HepG2 (cell line): ENCODE measurements around the gene SRCIN1. TPM values are rescaled to one million over a fixed set of nuclear protein-coding genes. Genes with fewer than 3 reads are reported as not detected.

Source experiments
- ATAC-seq: fragments of 200-7000 bp; cut with Tn5 transposase; 3 replicates; pipeline ENCODE4 v1.9.1; 2020; ENCODE audit warnings: mild to moderate bottlenecking, moderate library complexity
- BruUV-seq: library from RNA; stranded (reverse); fragments of 400-500 nt; replicated peaks from 2 replicates; lab custom pipeline; 2021; lab: Mats Ljungman, UMichigan
- CTCF ChIA-PET: fragments of 300-600 bp; formaldehyde crosslinking; extraction: SDS; loops from one replicate; lab custom pipeline; 2021; ENCODE audit warnings: low total read pairs, inconsistent platforms, low intra/inter-chr PET ratio; lab: Yijun Ruan, JAX
- POLR2A ChIA-PET: fragments of 350-600 bp; sonication (Branson Sonifier 250); formaldehyde crosslinking; loops from one replicate; lab custom pipeline; 2020; ENCODE audit warnings: antibody characterized with exemption, inconsistent platforms; lab: Yijun Ruan, JAX
- DNase-seq: peaks from one replicate; pipeline ENCODE4 v3.0.0-alpha.2; 2015; ENCODE audit warnings: low spot score
- FAIRE-seq: peaks from 3 replicates; lab custom pipeline; 2011; peaks lifted over from hg19 to GRCh38; lab: Jason Lieb, UNC
- H2AFZ ChIP-seq: one replicate; pipeline ENCODE4 v1.6.1; 2011; ENCODE audit warnings: low read length, inconsistent platforms
- H3K27ac ChIP-seq: fragments of 300-600 bp; 3 replicates; pipeline ENCODE4 v1.8.0; 2011; ENCODE audit warnings: mixed run types, mild to moderate bottlenecking, mixed read lengths, low read length, inconsistent platforms; ENCODE audit not compliant: insufficient read depth; ENCODE audit errors: extremely low read length
- H3K27me3 ChIP-seq, 2 experiments: fragments of 200-600 bp in 1 of 2; 2 replicates in 1 of 2; 3 replicates in 1 of 2; pipeline versions ENCODE4 v1.6.0 to v1.8.0; 2011; ENCODE audit warnings: low read length in 2 of 2, mild to moderate bottlenecking in 2 of 2, moderate library complexity in 2 of 2, inconsistent platforms in 1 of 2; ENCODE audit not compliant: insufficient read depth in 2 of 2, control insufficient read depth in 1 of 2
- H3K36me3 ChIP-seq, 2 experiments: fragments of 200-600 bp in 1 of 2; replicated peaks in 1 of 2; 2 replicates in 1 of 2; 3 replicates in 1 of 2; pipeline versions ENCODE4 v1.5.1 to v1.8.0; 2011; ENCODE audit warnings: low read length in 2 of 2, inconsistent platforms in 1 of 2; ENCODE audit not compliant: insufficient read depth in 2 of 2, control insufficient read depth in 1 of 2
- H3K4me1 ChIP-seq: 2 replicates; pipeline ENCODE4 v1.5.1; 2012; ENCODE audit warnings: low read length, inconsistent platforms; ENCODE audit not compliant: insufficient read depth
- H3K4me2 ChIP-seq: 2 replicates; pipeline ENCODE4 v1.6.0; 2011; ENCODE audit warnings: low read depth, low read length, inconsistent platforms
- H3K4me3 ChIP-seq, 3 experiments: fragments of 200-600 bp in 1 of 3; sonication (generic), shearing (Covaris generic) in 1 of 3; replicated peaks in 1 of 3; 2 replicates each; pipeline ENCODE4 v1.5.1; 2011 to 2016; ENCODE audit warnings: low read length in 3 of 3, inconsistent platforms in 2 of 3, low read depth in 2 of 3, mild to moderate bottlenecking in 2 of 3, control low read depth in 1 of 3, mixed read lengths in 1 of 3; ENCODE audit not compliant: insufficient read depth in 1 of 3
- H3K79me2 ChIP-seq: one replicate; pipeline ENCODE4 v1.6.1; 2011; ENCODE audit warnings: low read length, inconsistent platforms; ENCODE audit not compliant: insufficient read depth
- H3K9ac ChIP-seq: 2 replicates; pipeline ENCODE4 v1.6.0; 2011; ENCODE audit warnings: mild to moderate bottlenecking, low read depth, low read length, inconsistent platforms; ENCODE audit not compliant: insufficient read depth
- H3K9me3 ChIP-seq: 2 replicates; pipeline ENCODE4 v1.5.1; 2012; ENCODE audit warnings: mild to moderate bottlenecking, low read length
- H4K20me1 ChIP-seq: 2 replicates; pipeline ENCODE4 v1.6.0; 2011; ENCODE audit warnings: inconsistent platforms, mild to moderate bottlenecking, low read length, moderate library complexity; ENCODE audit not compliant: insufficient read depth
- EZH2 ChIP-seq: conservative IDR thresholded peaks from 2 replicates; pipeline ENCODE4 v1.6.1; 2012; ENCODE audit warnings: mild to moderate bottlenecking, low read depth, low read length, moderate library complexity
- ISL2 ChIP-seq: sonication (generic); formaldehyde crosslinking; IDR thresholded peaks from 2 replicates; pipeline ENCODE4 v1.5.0; 2020; ENCODE audit warnings: missing genetic modification reagents
- ZBTB7A ChIP-seq: sonication (generic); formaldehyde crosslinking; IDR thresholded peaks from 2 replicates; pipeline ENCODE4 v1.8.0; 2022; ENCODE audit warnings: mild to moderate bottlenecking, missing genetic modification reagents
- ZNF652 ChIP-seq: IDR thresholded peaks from 2 replicates; pipeline ENCODE4 v1.6.1; 2016; ENCODE audit warnings: low read depth, borderline replicate concordance
- WGBS: methylation state at CpG from one replicate; pipeline ENCODE4 v1.1.6; 2017; ENCODE audit warnings: low lambda C conversion rate; 5-methylcytosine and 5-hydroxymethylcytosine counted together
- in situ Hi-C: cut with HindIII; loops from 2 replicates; pipeline ENCODE4 v1.10.0; 2017; ENCODE audit warnings: low pct_unique_long_range_greater_than_20kb; ENCODE audit not compliant: extremely low pct_ligation_motif_present
- intact Hi-C: fragments of 100-400 bp; cut with micrococcal nuclease; formaldehyde crosslinking; loops from one replicate; pipeline ENCODE4 v1.10.0; 2022; ENCODE audit not compliant: unreplicated experiment
- polyA plus RNA-seq, 8 experiments: library from polyadenylated mRNA; depleted of rRNA in 3 of 8; stranded (reverse) in 7 of 8; unstranded in 1 of 8; fragments of >200 nt; fragmentation: Illumina TruSeq in 4 of 8; extraction: Trizol in 4 of 8; gene quantifications; 2 replicates each; pipeline versions ENCODE4 v1.2.1 to v1.2.3, GENCODE V29; 2011 to 2016; ENCODE audit warnings: low read depth in 4 of 8, missing spikeins in 1 of 8, mixed read lengths in 1 of 8; ENCODE audit not compliant: insufficient read depth in 1 of 8
- total RNA-seq, 5 experiments: library from RNA; depleted of rRNA; stranded (reverse); fragments of >200 nt; fragmentation: Illumina TruSeq; extraction: Trizol; gene quantifications; 2 replicates each; pipeline ENCODE4 v1.2.3, GENCODE V29; 2016; ENCODE audit warnings: low read depth in 1 of 5
- TF ChIP-seq, protein P1 (sequence below): sonication (generic); formaldehyde crosslinking; IDR thresholded peaks from 2 replicates; pipeline ENCODE4 v1.5.0; 2020; ENCODE audit warnings: mild to moderate bottlenecking, missing genetic modification reagents, borderline replicate concordance
- TF ChIP-seq, protein P2 (sequence below): sonication (generic); formaldehyde crosslinking; IDR thresholded peaks from 2 replicates; pipeline ENCODE4 v1.5.0; 2020; ENCODE audit warnings: mild to moderate bottlenecking, missing genetic modification reagents, borderline replicate concordance

Gene SRCIN1
- total and polyA plus RNA-seq, 2 of the 13 experiments (the other 11 are each of a cell fraction or from before 2014, with no cell fraction given), result 1.2 to 9.6 TPM

DNA sequence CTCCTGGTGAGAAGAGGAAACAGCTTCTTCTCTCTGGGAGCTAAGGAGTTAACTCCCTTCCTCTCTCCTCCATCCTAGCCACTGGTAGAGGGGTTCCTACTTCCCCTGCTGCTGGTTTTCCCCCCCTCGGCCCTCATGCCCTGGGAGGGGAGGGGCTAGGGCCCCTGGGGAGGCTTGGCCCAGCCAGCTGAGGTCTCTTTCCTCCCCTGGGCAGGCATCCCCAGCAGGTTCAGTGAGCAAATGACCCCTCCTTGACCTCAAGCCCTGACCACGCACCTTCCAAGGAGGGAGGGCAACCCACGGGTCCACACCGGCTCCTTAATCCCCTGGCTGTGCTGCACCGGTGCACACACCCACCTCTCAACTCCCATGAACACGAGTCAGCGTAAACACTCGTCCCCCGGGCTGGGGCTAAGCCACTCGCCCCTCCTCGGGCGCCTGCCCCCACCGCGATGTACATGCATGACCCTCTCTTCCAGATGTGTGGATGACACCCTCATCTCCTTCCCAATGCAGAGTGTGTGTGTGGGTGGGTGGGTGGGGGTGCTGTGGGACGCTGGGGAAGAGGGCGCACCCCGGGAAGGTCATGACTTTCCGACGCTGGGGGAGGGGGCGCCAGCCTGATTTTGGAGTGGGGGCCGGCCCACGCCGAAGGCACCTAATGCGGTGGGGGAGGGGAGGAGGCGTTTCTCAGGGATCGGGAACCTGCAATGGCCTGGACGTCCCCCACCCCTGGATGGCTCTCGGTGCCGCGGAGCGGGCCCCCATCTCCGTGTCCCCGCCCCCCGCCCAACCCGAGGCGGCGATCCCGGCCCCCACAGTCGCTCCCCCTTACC lies 33.7 kb downstream of the SRCIN1 start:
- intact Hi-C loops (no loop called here), in situ Hi-C loops (no loop called here)
- CTCF ChIA-PET, result no interaction called here
- Histone ChIP-seq H3K27ac (no peak overlapping the region), H4K20me1 (peaks cover 26% of the 10 kb centered on the region; the same call in 1 of the 2 replicates), H3K27me3 (peaks cover 17 to 78% of the 10 kb centered on the region in 2 experiments; a peak in 4 of 5 replicates), H3K4me3 (peak overlapping the region; percentile 22 to 72 (median 27); a peak in 3 of 6 replicates), H3K9me3 (no peaks in the 10 kb centered on the region), H3K4me1 (peaks cover 7% of the 10 kb centered on the region)
- WGBS, result 21% methylated on average over 16 of the region's 39 CpGs
- ATAC-seq (no peak), DNase-seq (no peak)
- no TSS peak for BruUV-seq
- POLR2A ChIA-PET, result no interaction called here
- TF ChIP-seq ISL2 (CRISPR knock-in tag), result no peak
- 0 out of 2 replicates have a peak, but pooled peaks have one; percentile 23 for TF ChIP-seq ZBTB7A
- TF ChIP-seq, protein P1, sequence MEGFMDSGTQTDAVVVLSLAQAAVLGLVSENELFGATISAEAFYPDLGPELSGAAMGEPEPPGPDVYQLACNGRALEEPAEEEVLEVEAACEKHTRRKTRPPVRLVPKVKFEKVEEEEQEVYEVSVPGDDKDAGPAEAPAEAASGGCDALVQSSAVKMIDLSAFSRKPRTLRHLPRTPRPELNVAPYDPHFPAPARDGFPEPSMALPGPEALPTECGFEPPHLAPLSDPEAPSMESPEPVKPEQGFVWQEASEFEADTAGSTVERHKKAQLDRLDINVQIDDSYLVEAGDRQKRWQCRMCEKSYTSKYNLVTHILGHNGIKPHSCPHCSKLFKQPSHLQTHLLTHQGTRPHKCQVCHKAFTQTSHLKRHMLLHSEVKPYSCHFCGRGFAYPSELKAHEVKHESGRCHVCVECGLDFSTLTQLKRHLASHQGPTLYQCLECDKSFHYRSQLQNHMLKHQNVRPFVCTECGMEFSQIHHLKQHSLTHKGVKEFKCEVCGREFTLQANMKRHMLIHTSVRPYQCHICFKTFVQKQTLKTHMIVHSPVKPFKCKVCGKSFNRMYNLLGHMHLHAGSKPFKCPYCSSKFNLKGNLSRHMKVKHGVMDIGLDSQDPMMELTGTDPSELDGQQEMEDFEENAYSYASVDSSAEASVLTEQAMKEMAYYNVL (CRISPR knock-in tag), result peak; percentile 34; the same call in 1 of the 2 replicates
- TF ChIP-seq ZNF652 (CRISPR knock-in tag), result peak; percentile 74
- TF ChIP-seq, protein P2, sequence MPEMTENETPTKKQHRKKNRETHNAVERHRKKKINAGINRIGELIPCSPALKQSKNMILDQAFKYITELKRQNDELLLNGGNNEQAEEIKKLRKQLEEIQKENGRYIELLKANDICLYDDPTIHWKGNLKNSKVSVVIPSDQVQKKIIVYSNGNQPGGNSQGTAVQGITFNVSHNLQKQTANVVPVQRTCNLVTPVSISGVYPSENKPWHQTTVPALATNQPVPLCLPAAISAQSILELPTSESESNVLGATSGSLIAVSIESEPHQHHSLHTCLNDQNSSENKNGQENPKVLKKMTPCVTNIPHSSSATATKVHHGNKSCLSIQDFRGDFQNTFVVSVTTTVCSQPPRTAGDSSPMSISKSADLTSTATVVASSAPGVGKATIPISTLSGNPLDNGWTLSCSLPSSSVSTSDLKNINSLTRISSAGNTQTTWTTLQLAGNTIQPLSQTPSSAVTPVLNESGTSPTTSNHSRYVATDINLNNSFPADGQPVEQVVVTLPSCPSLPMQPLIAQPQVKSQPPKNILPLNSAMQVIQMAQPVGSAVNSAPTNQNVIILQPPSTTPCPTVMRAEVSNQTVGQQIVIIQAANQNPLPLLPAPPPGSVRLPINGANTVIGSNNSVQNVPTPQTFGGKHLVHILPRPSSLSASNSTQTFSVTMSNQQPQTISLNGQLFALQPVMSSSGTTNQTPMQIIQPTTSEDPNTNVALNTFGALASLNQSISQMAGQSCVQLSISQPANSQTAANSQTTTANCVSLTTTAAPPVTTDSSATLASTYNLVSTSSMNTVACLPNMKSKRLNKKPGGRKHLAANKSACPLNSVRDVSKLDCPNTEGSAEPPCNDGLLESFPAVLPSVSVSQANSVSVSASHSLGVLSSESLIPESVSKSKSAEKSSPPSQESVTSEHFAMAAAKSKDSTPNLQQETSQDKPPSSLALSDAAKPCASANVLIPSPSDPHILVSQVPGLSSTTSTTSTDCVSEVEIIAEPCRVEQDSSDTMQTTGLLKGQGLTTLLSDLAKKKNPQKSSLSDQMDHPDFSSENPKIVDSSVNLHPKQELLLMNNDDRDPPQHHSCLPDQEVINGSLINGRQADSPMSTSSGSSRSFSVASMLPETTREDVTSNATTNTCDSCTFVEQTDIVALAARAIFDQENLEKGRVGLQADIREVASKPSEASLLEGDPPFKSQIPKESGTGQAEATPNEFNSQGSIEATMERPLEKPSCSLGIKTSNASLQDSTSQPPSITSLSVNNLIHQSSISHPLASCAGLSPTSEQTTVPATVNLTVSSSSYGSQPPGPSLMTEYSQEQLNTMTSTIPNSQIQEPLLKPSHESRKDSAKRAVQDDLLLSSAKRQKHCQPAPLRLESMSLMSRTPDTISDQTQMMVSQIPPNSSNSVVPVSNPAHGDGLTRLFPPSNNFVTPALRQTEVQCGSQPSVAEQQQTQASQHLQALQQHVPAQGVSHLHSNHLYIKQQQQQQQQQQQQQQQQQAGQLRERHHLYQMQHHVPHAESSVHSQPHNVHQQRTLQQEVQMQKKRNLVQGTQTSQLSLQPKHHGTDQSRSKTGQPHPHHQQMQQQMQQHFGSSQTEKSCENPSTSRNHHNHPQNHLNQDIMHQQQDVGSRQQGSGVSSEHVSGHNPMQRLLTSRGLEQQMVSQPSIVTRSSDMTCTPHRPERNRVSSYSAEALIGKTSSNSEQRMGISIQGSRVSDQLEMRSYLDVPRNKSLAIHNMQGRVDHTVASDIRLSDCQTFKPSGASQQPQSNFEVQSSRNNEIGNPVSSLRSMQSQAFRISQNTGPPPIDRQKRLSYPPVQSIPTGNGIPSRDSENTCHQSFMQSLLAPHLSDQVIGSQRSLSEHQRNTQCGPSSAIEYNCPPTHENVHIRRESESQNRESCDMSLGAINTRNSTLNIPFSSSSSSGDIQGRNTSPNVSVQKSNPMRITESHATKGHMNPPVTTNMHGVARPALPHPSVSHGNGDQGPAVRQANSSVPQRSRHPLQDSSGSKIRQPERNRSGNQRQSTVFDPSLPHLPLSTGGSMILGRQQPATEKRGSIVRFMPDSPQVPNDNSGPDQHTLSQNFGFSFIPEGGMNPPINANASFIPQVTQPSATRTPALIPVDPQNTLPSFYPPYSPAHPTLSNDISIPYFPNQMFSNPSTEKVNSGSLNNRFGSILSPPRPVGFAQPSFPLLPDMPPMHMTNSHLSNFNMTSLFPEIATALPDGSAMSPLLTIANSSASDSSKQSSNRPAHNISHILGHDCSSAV, result no peak
- 0 out of 2 replicates have a peak, but pooled peaks have one; percentile 42 for TF ChIP-seq EZH2
- TF ChIP-seq, all 625 proteins: peak for 4
- H3K36me3 ChIP-seq, result no peaks in the 10 kb centered on the region
- H3K4me2 ChIP-seq, result peak overlapping the region; percentile 68
- H3K9ac ChIP-seq, result no peak overlapping the region
- no peak overlapping the region for H2AFZ ChIP-seq
- no peak for FAIRE-seq
- no peaks in the 10 kb centered on the region for H3K79me2 ChIP-seq
